WTC11 (cell line): Measurements from ENCODE around the gene ZNF436. TPM values are rescaled to one million over a fixed set of nuclear protein-coding genes. Genes with fewer than 3 reads are reported as not detected.
A peak's percentile ranks its signal among the peaks of the same experiment; 100 is the strongest.
"Not testable (repeated sequence)": the region's sequence is repeated elsewhere in the genome, so short reads cannot be mapped to it uniquely, and the experiment has no call there.

ENCODE experiments used
- ATAC-seq: fragments of 200-7000 bp; cut with Tn5 transposase; 2 replicates; pipeline ENCODE4 v1.10.0; 2021; ENCODE audit warnings: mild to moderate bottlenecking, moderate library complexity
- CTCF ChIA-PET: fragments of 300-600 bp; sonication (Branson Sonifier 250); formaldehyde crosslinking; loops from one replicate; lab custom pipeline; 2021; ENCODE audit warnings: antibody characterized with exemption; lab: Charles Lee
- POLR2A ChIA-PET: fragments of 350-600 bp; sonication (Branson Sonifier 250); formaldehyde crosslinking; loops from one replicate; lab custom pipeline; 2021; ENCODE audit warnings: antibody characterized with exemption; lab: Charles Lee
- DNase-seq: peaks from one replicate; pipeline ENCODE4 v3.0.0; 2021; ENCODE audit warnings: low spot score
- H3K27ac Mint-ChIP-seq: 2 replicates; pipeline ENCODE4 v1.8.0; 2021; ENCODE audit warnings: mixed read lengths
- H3K27me3 Mint-ChIP-seq: 2 replicates; pipeline ENCODE4 v1.8.0; 2021; ENCODE audit warnings: low read depth, mild to moderate bottlenecking, moderate library complexity, mixed read lengths
- H3K36me3 Mint-ChIP-seq: 2 replicates; pipeline ENCODE4 v1.8.0; 2021; ENCODE audit warnings: mixed read lengths
- H3K4me1 Mint-ChIP-seq: 2 replicates; pipeline ENCODE4 v1.8.0; 2022; ENCODE audit warnings: mixed read lengths
- H3K4me3 Mint-ChIP-seq: 2 replicates; pipeline ENCODE4 v1.8.0; 2021; ENCODE audit warnings: mild to moderate bottlenecking, moderate library complexity, mixed read lengths
- H3K9me3 Mint-ChIP-seq: 2 replicates; pipeline ENCODE4 v1.8.0; 2021; ENCODE audit warnings: mixed read lengths
- FOXK1 ChIP-seq: sonication (generic); formaldehyde crosslinking; IDR thresholded peaks from 2 replicates; pipeline ENCODE4 v1.8.0; 2022; ENCODE audit warnings: mild to moderate bottlenecking, moderate library complexity, missing genetic modification reagents
- HMGA2 ChIP-seq: fragments of 250-450 bp; sonication (Bioruptor Pico); IDR thresholded peaks from 2 replicates; pipeline ENCODE4 v1.4.0; 2021; ENCODE audit warnings: mild to moderate bottlenecking, moderate library complexity
- MXD4 ChIP-seq: fragments of 250-450 bp; sonication (Bioruptor Pico); IDR thresholded peaks from 2 replicates; pipeline ENCODE4 v1.8.0; 2021; ENCODE audit warnings: mild to moderate bottlenecking, moderate library complexity, borderline replicate concordance
- NR2C2 ChIP-seq: sonication (generic); formaldehyde crosslinking; IDR thresholded peaks from 2 replicates; pipeline ENCODE4 v1.8.0; 2022; ENCODE audit warnings: mild to moderate bottlenecking, missing genetic modification reagents
- SP1 ChIP-seq: sonication (generic); formaldehyde crosslinking; conservative IDR thresholded peaks from 2 replicates; pipeline ENCODE4 v1.8.1; 2022; ENCODE audit warnings: missing genetic modification reagents
- TEAD4 ChIP-seq: sonication (generic); formaldehyde crosslinking; IDR thresholded peaks from 2 replicates; pipeline ENCODE4 v1.8.0; 2022; ENCODE audit warnings: mild to moderate bottlenecking, missing genetic modification reagents
- ZNF423 ChIP-seq: fragments of 250-450 bp; sonication (Bioruptor Pico); IDR thresholded peaks from 2 replicates; pipeline ENCODE4 v2.1.2; 2022; ENCODE audit warnings: mild to moderate bottlenecking, moderate library complexity
- total RNA-seq: library from RNA; stranded (reverse); gene quantifications from 3 replicates; pipeline ENCODE4 v1.2.3, GENCODE V29; 2021
- TF ChIP-seq, protein P1 (sequence below): sonication (generic); formaldehyde crosslinking; IDR thresholded peaks from 2 replicates; pipeline ENCODE4 v1.8.0; 2023; ENCODE audit warnings: missing genetic modification reagents
- TF ChIP-seq, protein P2 (sequence below): fragments of 250-450 bp; sonication (Bioruptor Pico); IDR thresholded peaks from 2 replicates; pipeline ENCODE4 v2.1.2; 2022; ENCODE audit warnings: mild to moderate bottlenecking, moderate library complexity
- TF ChIP-seq, protein P3 (sequence below): sonication (generic); formaldehyde crosslinking; conservative IDR thresholded peaks from 2 replicates; pipeline ENCODE4 v1.8.1; 2023; ENCODE audit warnings: mild to moderate bottlenecking, low read depth, missing genetic modification reagents, moderate library complexity
- TF ChIP-seq, protein P4 (sequence below): sonication (generic); formaldehyde crosslinking; IDR thresholded peaks from 2 replicates; pipeline ENCODE4 v1.8.1; 2022; ENCODE audit warnings: mild to moderate bottlenecking, missing genetic modification reagents, moderate library complexity, borderline replicate concordance
- TF ChIP-seq, protein P5 (sequence below): sonication (generic); formaldehyde crosslinking; IDR thresholded peaks from 2 replicates; pipeline ENCODE4 v1.8.0; 2022; ENCODE audit warnings: missing genetic modification reagents
- TF ChIP-seq, protein P6 (sequence below): sonication (generic); formaldehyde crosslinking; IDR thresholded peaks from 2 replicates; pipeline ENCODE4 v1.8.1; 2023; ENCODE audit warnings: mild to moderate bottlenecking, missing genetic modification reagents, moderate library complexity

Gene ZNF436
- total RNA-seq, 1 experiment from 2014 or later = 1.3 TPM

DNA sequence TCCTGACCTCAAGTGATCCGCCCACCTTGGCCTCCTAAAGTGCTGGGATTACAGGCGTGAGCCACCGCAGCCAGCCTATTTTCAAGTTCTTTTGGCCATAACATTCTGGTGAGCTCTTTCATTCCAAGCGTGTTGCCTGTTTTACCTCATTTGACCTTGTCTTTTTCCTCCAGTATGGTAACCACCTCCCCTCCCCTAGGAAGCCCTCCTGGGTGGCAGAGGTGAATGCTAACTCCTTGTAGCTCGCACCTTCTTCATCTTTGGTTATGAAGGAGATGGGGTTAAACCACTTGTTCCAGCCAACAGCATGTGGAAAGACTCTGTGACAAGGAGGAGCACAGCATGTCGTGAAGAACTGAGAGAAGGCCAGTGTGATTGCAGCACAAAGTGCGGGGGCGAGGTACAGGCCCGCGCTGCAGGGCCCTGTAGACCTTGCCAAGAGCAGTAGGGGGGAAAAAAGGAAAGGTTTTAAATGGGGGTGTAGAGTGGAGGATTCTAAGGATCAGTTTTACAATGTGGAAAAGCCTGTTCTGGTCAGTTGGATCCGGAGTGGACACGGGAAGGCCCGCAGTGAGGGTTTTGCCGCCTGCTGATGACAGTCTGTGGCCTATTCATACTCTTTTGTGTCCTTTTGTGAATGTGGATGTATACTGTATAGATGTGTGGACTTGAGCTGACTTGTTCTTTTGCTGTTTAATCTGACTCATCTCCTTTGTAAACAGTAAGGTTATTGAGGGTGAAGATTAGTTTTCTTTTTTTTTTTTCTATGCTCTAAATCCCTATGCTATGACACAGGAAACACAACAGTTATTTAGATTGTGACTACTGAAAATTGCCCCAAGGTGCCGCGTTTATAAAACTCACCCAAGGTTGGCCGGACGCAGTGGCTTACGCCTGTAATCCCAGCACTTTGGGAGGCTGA, 7.5 kb upstream of the ZNF436 start (continued):
- TF ChIP-seq, protein P1, sequence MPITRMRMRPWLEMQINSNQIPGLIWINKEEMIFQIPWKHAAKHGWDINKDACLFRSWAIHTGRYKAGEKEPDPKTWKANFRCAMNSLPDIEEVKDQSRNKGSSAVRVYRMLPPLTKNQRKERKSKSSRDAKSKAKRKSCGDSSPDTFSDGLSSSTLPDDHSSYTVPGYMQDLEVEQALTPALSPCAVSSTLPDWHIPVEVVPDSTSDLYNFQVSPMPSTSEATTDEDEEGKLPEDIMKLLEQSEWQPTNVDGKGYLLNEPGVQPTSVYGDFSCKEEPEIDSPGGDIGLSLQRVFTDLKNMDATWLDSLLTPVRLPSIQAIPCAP (CRISPR knock-in tag) = no peak
- TF ChIP-seq, all 79 proteins: peak for 0

DNA sequence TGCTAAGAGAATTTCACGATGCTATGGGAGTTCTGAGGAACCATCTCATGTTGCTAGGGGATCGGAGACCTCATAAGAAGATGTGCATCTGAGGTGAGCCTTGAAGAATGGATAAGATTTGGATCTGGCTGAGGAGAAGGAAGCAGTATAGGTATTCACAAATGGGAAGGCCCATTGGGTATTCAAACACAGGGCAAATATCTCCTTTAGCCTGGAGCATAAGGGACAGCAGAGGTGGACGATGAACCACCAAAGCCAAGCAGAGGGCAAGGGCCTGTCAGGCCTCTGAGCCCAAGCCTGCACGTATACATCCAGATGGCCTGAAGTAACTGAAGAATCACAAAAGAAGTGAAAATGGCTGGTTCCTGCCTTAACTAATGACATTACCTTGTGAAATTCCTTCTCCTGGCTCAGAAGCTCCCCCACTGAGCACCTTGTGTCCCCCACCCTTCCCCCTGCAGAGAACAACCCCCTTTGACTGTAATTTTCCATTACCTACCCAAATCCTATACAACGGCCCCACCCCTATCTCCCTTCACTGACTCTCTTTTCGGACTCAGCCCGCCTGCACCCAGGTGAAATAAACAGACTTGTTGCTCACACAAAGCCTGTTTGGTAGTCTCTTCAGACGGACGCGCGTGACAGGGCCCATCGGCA, 4.6 kb upstream of the ZNF436 start:
- POLR2A ChIA-PET, DNase-seq, H3K27me3 Mint-ChIP-seq, H3K4me3 Mint-ChIP-seq, H3K9me3 Mint-ChIP-seq, H3K36me3 Mint-ChIP-seq, ATAC-seq, H3K27ac Mint-ChIP-seq: not testable (repeated sequence)
- CTCF ChIA-PET = interaction anchor here (0.6 to 1.9 kb wide), 2 partner anchors 9 to 30 kb away, joined by 3 to 5 read pairs; no protein-coding TSS in a partner anchor
- peaks cover 38% of the 10 kb centered on the region for H3K4me1 Mint-ChIP-seq

DNA sequence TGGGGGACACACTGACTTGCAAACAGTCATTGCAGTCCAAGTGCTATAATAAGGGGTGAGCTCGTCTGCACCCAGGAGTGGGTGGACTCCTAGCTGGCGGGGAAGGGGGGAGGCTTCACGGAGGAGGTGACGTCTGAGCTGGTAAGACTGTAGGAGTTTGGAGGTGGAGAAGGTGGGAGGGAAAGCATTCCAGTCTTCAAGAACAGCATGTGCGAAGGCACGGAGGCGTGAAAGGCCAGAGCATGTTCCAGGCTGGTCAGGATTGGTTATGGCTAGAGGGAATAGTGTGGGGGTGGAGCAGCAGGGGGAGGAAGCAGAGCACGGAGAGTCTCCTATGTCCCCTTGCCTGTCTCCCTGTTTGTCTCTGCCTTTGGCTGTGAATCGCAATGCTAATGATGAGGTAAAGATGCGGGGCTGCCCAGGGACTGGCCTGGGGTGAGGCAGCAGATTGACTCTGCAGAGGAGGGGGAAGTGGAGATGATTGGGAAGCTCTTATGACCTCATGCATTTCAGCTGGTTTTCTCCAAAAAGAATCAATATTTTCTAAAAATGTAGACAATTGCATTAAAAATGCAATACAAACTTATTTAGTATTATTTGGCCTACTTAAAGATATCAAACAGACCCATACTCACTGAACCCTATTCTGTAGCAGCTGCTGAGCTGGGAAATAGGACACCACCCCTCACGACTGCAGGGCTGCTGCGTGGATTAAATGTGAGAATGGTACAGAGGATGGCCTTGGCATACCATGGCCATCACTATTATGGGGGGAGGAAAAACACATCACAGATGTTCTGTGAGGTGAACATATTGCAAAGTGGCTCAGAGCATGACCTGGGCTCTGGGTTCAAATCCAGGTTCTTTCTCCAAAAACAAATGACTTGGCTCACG, 2.6 kb upstream of the ZNF436 start:
- ATAC-seq = no peak
- no peaks in the 10 kb centered on the region for H3K36me3 Mint-ChIP-seq
- DNase-seq = peak; percentile 18
- H3K27ac Mint-ChIP-seq = no peak overlapping the region
- peaks cover 43% of the 10 kb centered on the region for H3K4me1 Mint-ChIP-seq
- H3K9me3 Mint-ChIP-seq = no peaks in the 10 kb centered on the region
- ChIA-PET POLR2A (interaction anchor here (0.6 to 1.5 kb wide), 3 partner anchors 28 to 32 kb away, joined by 4 to 7 read pairs (median 4); partner anchors contain the start of gene HNRNPR), CTCF (interaction anchor here (1.2 kb wide), 1 partner anchor 32 kb away, joined by 4 read pairs; no protein-coding TSS in a partner anchor)
- H3K4me3 Mint-ChIP-seq = peak overlapping the region; percentile 2; the same call in 1 of the 2 replicates
- peaks cover 7% of the 10 kb centered on the region for H3K27me3 Mint-ChIP-seq
- TF ChIP-seq, protein P2, sequence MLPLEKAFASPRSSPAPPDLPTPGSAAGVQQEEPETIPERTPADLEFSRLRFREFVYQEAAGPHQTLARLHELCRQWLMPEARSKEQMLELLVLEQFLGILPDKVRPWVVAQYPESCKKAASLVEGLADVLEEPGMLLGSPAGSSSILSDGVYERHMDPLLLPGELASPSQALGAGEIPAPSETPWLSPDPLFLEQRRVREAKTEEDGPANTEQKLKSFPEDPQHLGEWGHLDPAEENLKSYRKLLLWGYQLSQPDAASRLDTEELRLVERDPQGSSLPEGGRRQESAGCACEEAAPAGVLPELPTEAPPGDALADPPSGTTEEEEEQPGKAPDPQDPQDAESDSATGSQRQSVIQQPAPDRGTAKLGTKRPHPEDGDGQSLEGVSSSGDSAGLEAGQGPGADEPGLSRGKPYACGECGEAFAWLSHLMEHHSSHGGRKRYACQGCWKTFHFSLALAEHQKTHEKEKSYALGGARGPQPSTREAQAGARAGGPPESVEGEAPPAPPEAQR (CRISPR knock-in tag) = no peak
- TF ChIP-seq NR2C2 (CRISPR knock-in tag) (no peak), MXD4 (CRISPR knock-in tag) (no peak), HMGA2 (CRISPR knock-in tag) (no peak), SP1 (CRISPR knock-in tag) (no peak), FOXK1 (CRISPR knock-in tag) (no peak), ZNF423 (CRISPR knock-in tag) (no peak), TEAD4 (CRISPR knock-in tag) (no peak)
- TF ChIP-seq, protein P3, sequence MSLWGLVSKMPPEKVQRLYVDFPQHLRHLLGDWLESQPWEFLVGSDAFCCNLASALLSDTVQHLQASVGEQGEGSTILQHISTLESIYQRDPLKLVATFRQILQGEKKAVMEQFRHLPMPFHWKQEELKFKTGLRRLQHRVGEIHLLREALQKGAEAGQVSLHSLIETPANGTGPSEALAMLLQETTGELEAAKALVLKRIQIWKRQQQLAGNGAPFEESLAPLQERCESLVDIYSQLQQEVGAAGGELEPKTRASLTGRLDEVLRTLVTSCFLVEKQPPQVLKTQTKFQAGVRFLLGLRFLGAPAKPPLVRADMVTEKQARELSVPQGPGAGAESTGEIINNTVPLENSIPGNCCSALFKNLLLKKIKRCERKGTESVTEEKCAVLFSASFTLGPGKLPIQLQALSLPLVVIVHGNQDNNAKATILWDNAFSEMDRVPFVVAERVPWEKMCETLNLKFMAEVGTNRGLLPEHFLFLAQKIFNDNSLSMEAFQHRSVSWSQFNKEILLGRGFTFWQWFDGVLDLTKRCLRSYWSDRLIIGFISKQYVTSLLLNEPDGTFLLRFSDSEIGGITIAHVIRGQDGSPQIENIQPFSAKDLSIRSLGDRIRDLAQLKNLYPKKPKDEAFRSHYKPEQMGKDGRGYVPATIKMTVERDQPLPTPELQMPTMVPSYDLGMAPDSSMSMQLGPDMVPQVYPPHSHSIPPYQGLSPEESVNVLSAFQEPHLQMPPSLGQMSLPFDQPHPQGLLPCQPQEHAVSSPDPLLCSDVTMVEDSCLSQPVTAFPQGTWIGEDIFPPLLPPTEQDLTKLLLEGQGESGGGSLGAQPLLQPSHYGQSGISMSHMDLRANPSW (CRISPR knock-in tag) = no peak
- TF ChIP-seq, protein P1 (CRISPR knock-in tag) = no peak
- TF ChIP-seq, protein P4, sequence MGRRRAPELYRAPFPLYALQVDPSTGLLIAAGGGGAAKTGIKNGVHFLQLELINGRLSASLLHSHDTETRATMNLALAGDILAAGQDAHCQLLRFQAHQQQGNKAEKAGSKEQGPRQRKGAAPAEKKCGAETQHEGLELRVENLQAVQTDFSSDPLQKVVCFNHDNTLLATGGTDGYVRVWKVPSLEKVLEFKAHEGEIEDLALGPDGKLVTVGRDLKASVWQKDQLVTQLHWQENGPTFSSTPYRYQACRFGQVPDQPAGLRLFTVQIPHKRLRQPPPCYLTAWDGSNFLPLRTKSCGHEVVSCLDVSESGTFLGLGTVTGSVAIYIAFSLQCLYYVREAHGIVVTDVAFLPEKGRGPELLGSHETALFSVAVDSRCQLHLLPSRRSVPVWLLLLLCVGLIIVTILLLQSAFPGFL = no peak
- TF ChIP-seq, protein P5, sequence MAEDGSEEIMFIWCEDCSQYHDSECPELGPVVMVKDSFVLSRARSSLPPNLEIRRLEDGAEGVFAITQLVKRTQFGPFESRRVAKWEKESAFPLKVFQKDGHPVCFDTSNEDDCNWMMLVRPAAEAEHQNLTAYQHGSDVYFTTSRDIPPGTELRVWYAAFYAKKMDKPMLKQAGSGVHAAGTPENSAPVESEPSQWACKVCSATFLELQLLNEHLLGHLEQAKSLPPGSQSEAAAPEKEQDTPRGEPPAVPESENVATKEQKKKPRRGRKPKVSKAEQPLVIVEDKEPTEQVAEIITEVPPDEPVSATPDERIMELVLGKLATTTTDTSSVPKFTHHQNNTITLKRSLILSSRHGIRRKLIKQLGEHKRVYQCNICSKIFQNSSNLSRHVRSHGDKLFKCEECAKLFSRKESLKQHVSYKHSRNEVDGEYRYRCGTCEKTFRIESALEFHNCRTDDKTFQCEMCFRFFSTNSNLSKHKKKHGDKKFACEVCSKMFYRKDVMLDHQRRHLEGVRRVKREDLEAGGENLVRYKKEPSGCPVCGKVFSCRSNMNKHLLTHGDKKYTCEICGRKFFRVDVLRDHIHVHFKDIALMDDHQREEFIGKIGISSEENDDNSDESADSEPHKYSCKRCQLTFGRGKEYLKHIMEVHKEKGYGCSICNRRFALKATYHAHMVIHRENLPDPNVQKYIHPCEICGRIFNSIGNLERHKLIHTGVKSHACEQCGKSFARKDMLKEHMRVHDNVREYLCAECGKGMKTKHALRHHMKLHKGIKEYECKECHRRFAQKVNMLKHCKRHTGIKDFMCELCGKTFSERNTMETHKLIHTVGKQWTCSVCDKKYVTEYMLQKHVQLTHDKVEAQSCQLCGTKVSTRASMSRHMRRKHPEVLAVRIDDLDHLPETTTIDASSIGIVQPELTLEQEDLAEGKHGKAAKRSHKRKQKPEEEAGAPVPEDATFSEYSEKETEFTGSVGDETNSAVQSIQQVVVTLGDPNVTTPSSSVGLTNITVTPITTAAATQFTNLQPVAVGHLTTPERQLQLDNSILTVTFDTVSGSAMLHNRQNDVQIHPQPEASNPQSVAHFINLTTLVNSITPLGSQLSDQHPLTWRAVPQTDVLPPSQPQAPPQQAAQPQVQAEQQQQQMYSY (CRISPR knock-in tag) = no peak
- TF ChIP-seq, protein P6, sequence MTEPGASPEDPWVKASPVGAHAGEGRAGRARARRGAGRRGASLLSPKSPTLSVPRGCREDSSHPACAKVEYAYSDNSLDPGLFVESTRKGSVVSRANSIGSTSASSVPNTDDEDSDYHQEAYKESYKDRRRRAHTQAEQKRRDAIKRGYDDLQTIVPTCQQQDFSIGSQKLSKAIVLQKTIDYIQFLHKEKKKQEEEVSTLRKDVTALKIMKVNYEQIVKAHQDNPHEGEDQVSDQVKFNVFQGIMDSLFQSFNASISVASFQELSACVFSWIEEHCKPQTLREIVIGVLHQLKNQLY = no peak
